ENCODE results near the gene CCDC192. TPM values are rescaled to one million over a fixed set of nuclear protein-coding genes. Genes with fewer than 3 reads are reported as not detected.

CCDC192 gene
- total RNA-seq, 1 experiment from 2014 or later = not detected

DNA sequence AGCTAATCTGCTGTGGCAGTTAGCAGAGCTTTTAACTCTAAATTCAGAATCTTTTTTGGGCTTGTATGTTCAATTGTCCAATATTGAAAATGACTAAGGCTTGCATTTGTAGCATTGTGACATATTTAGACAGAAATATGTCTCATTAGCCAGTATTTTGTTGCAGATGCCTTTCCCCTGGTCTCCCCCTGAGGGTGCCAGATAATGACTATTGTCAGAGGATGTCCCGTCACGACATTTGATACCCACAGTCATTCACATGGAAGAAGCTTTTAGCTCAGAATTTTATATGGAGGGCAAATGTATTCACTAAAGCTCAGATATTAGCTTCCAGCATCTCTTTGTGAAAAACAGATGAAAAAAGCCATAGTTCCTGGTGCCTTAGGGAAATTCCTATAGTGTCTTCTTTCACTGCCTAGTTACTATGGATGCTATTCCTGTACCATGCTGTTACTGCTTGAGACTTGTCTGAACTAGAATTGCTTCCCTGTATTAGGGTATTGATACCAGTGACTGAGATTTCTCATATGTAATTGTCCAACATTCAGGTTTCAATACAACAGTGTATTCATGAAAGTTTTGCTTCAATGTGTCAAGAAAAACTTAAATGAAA lies 96.2 kb downstream of the CCDC192 start:
- intact Hi-C loops (cut with micrococcal nuclease; ENCODE audit: unreplicated experiment) = no loop called here
- no TSS peak for BruUV-seq (replicated peaks)
- no peak overlapping the region for H3K27ac ChIP-seq (ENCODE audit: low read depth, low read length, poor library complexity, severe bottlenecking)
- CTCF ChIA-PET = no interaction called here
- POLR2A ChIA-PET (ENCODE audit: low non-redundant PET) = no interaction called here
- TF ChIP-seq EZH2 (IDR thresholded peaks at IDR 0.05; ENCODE audit: borderline replicate concordance, low read depth, low read length, poor library complexity, severe bottlenecking) (no peak), CTCF (conservative IDR thresholded peaks at IDR 0.05; ENCODE audit: low read depth, low read length) (no peak)
- H3K9me3 ChIP-seq (ENCODE audit: low read depth, low read length, poor library complexity, severe bottlenecking) = no peaks in the 10 kb centered on the region
- no peaks in the 10 kb centered on the region for H3K36me3 ChIP-seq (ENCODE audit: insufficient read depth, low read length, poor library complexity, severe bottlenecking)
- DNase-seq (ENCODE audit: low spot score) = no peak
- no peaks in the 10 kb centered on the region for H3K4me1 ChIP-seq (ENCODE audit: insufficient read depth, low read length, poor library complexity, severe bottlenecking)
- H3K27me3 ChIP-seq (replicated peaks; ENCODE audit: insufficient read depth, low read depth, low read length, poor library complexity) = peaks cover 31% of the 10 kb centered on the region
- no peak overlapping the region for H3K4me3 ChIP-seq (ENCODE audit: low read depth, low read length, poor library complexity, severe bottlenecking)

DNA sequence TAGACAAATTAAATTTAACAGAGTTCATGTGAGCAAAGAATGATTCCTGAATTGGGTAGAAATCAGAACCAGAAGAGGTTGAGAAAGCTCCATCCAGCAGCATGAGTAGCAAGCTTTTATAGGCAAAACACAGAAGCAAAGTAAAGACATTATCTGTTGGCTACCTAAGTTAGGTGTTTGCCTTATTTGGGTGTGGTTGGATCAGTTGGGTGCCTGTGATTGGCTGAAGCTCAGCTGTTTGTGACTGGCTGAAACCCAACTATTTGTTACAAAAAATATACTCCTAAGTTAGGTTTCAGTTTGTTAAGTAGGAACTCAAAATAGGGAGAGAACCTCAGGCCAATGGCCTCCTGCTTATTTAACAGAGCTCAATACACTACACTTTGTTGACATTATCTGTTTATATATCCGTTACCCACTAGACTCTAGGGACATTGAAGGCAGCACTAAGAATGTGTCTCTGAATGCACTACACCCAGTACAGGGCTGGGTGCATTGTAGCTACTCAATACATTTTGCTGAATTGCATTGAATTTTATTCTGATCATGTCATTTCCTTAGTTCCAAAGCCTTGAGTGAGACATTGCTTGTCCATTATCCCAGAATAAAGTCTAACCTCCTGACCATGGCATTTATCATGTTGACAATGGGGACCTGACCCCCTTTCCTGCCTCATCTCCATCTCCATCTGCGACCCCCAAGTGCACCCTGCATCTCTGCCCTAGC lies 98.7 kb downstream of the CCDC192 start:
- no TSS peak for BruUV-seq (replicated peaks)
- ChIA-PET CTCF (no interaction called here), POLR2A (ENCODE audit: low non-redundant PET) (no interaction called here)
- TF ChIP-seq CTCF (conservative IDR thresholded peaks at IDR 0.05; ENCODE audit: low read depth, low read length) = no peak
- no peak for TF ChIP-seq EZH2 (IDR thresholded peaks at IDR 0.05; ENCODE audit: borderline replicate concordance, low read depth, low read length, poor library complexity, severe bottlenecking)
- no peaks in the 10 kb centered on the region for H3K9me3 ChIP-seq (ENCODE audit: low read depth, low read length, poor library complexity, severe bottlenecking)
- no peak overlapping the region for H3K27ac ChIP-seq (ENCODE audit: low read depth, low read length, poor library complexity, severe bottlenecking)
- no peak for DNase-seq (ENCODE audit: low spot score)
- intact Hi-C loops (cut with micrococcal nuclease; ENCODE audit: unreplicated experiment) = no loop called here
- no peaks in the 10 kb centered on the region for H3K36me3 ChIP-seq (ENCODE audit: insufficient read depth, low read length, poor library complexity, severe bottlenecking)
- H3K4me3 ChIP-seq (ENCODE audit: low read depth, low read length, poor library complexity, severe bottlenecking) = no peak overlapping the region
- peaks cover 27% of the 10 kb centered on the region for H3K27me3 ChIP-seq (replicated peaks; ENCODE audit: insufficient read depth, low read depth, low read length, poor library complexity)
- H3K4me1 ChIP-seq (ENCODE audit: insufficient read depth, low read length, poor library complexity, severe bottlenecking) = no peaks in the 10 kb centered on the region

DNA sequence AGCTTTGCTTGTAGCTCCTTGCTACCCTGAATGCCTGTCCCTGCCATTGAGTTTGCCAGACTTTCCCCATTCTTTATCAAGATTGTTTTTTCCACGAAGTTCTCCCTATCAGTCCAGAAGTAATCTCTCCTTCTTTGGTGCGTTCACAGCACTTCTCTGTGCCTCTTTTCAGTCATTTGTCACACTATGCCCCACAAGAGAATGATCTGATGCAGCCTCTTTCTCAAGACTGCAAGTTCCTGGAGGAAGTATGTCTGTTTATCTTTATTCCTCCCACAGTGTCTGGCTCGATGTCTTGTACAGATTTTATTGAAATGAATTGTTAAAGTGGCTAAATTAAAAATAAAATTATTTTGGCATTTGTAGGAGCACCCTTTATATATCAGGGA lies 99.3 kb downstream of the CCDC192 start:
- POLR2A ChIA-PET (ENCODE audit: low non-redundant PET) = no interaction called here

More for the DNA sequence above, 99.3 kb downstream of the CCDC192 start:
- Histone ChIP-seq H3K27ac (ENCODE audit: low read depth, low read length, poor library complexity, severe bottlenecking) (no peak overlapping the region), H3K4me3 (ENCODE audit: low read depth, low read length, poor library complexity, severe bottlenecking) (no peak overlapping the region), H3K4me1 (ENCODE audit: insufficient read depth, low read length, poor library complexity, severe bottlenecking) (no peaks in the 10 kb centered on the region), H3K36me3 (ENCODE audit: insufficient read depth, low read length, poor library complexity, severe bottlenecking) (no peaks in the 10 kb centered on the region), H3K9me3 (ENCODE audit: low read depth, low read length, poor library complexity, severe bottlenecking) (no peaks in the 10 kb centered on the region), H3K27me3 (replicated peaks; ENCODE audit: insufficient read depth, low read depth, low read length, poor library complexity) (peaks cover 26% of the 10 kb centered on the region)
- no TSS peak for BruUV-seq (replicated peaks)
- DNase-seq (ENCODE audit: low spot score) = no peak
- CTCF ChIA-PET = no interaction called here
- intact Hi-C loops (cut with micrococcal nuclease; ENCODE audit: unreplicated experiment) = no loop called here
- no peak for TF ChIP-seq CTCF (conservative IDR thresholded peaks at IDR 0.05; ENCODE audit: low read depth, low read length)
- TF ChIP-seq EZH2 (IDR thresholded peaks at IDR 0.05; ENCODE audit: borderline replicate concordance, low read depth, low read length, poor library complexity, severe bottlenecking) = no peak
